GM12891 (cell line): ENCODE data around the gene OXLD1.

ENCODE experiments used
- DNase-seq: peaks from one replicate; pipeline ENCODE4 v3.0.0; 2011; ENCODE audit warnings: low spot score; ENCODE audit not compliant: insufficient read length
- FAIRE-seq: peaks from 2 replicates; lab custom pipeline; 2011; peaks lifted over from hg19 to GRCh38; lab: Jason Lieb, UNC
- PAX5 ChIP-seq: IDR thresholded peaks from 2 replicates; pipeline ENCODE4 v1.6.1; 2011; ENCODE audit warnings: low read length, moderate library complexity, mild to moderate bottlenecking; ENCODE audit not compliant: insufficient read depth, severe bottlenecking
- POLR2A ChIP-seq: IDR thresholded peaks from 2 replicates; pipeline ENCODE4 v1.6.1; 2011; ENCODE audit warnings: low read depth, low read length, control low read depth
- POLR2AphosphoS5 ChIP-seq: IDR thresholded peaks from 2 replicates; pipeline ENCODE4 v1.6.1; 2011; ENCODE audit warnings: low read depth, low read length, control low read depth
- POU2F2 ChIP-seq: IDR thresholded peaks from 2 replicates; pipeline ENCODE4 v1.6.1; 2011; ENCODE audit warnings: low read depth, mild to moderate bottlenecking, control low read depth, low read length, moderate library complexity
- SPI1 ChIP-seq: IDR thresholded peaks from 2 replicates; pipeline ENCODE4 v1.6.1; 2011; ENCODE audit warnings: low read depth, low read length, control low read depth
- TAF1 ChIP-seq: IDR thresholded peaks from 2 replicates; pipeline ENCODE4 v1.6.1; 2011; ENCODE audit warnings: low read depth, low read length, control low read depth

OXLD1 gene

DNA sequence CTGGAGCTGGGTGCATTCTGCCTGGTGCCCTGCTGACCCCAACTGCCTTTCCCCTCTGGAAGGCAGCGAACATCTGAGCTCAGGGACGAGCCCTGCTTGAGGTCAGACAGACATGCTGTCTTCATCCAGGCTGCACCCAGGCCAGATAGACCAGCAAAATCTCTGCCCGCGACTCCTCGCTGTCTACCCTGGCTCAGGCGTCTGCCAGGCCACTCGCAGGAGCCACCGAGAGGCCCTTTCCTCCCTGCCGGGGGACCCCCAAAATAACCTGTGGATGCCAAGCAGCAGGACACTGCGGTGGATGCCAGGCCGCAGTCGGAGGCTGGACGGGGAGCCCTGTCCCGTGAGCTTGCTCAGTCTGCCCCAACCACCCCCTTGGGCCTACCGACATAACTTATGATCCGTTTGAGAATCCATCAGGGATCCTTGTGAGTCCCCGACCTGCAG is 42.4 kb upstream of the OXLD1 start:
- TF ChIP-seq POU2F2 (no peak; the same call in 1 of the 2 replicates), POLR2A (peak; percentile 38; the same call in 1 of the 2 replicates), POLR2AphosphoS5 (peak; percentile 81)

DNA sequence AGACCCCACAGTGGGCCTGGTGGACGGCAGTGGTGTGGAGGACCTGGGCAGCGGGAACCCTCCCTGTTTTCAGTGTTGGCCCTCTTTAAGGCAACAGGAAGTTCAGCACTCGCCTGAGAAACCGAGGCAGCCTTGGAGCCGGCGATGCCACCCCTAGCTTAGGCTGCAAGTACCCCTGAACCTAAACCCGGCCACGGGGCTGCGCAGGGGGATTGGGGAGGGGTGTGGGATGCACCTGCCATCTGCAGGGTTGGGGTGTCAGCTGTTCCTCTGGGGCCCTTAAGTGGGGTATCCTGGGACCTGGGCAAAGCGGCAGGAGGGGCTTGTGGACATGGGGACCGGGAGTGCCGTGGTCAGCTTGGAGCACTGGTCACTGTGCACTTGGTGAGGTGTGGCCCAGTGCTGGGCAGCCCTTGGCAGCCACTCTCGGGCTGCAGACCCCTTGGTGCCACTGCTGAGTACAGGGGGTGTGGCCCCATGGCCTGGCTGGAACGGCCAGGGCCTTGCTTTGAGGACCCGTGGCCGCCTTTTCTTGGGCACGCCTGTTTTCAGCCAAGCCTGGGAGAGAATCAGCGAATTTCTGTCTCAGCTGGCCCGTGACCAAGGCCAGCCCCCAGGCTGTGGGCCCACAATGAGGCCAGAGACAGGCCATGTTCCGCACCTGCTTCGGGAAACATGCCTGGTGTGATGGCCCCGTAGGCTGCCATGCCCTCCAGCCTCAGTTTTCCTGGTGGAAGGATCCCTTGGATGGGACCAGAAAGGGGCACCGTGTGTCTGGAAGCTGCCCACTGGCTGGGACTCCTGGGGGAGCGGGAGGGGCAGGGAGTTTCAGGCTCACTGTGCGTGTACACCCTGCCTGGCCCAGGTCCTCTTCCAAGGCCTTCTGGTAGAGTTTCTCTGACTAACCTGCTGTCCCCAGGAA is 41.6 kb upstream of the OXLD1 start:
- TF ChIP-seq SPI1 = no peak
- TF ChIP-seq POLR2A = 0 out of 2 replicates have a peak, but pooled peaks have one; percentile 41
- no peak for TF ChIP-seq TAF1
- no peak for TF ChIP-seq POU2F2
- DNase-seq (no peak), FAIRE-seq (no peak)

More for the DNA sequence above, 42.4 kb upstream of the OXLD1 start:
- FAIRE-seq (no peak), DNase-seq (no peak)

DNA sequence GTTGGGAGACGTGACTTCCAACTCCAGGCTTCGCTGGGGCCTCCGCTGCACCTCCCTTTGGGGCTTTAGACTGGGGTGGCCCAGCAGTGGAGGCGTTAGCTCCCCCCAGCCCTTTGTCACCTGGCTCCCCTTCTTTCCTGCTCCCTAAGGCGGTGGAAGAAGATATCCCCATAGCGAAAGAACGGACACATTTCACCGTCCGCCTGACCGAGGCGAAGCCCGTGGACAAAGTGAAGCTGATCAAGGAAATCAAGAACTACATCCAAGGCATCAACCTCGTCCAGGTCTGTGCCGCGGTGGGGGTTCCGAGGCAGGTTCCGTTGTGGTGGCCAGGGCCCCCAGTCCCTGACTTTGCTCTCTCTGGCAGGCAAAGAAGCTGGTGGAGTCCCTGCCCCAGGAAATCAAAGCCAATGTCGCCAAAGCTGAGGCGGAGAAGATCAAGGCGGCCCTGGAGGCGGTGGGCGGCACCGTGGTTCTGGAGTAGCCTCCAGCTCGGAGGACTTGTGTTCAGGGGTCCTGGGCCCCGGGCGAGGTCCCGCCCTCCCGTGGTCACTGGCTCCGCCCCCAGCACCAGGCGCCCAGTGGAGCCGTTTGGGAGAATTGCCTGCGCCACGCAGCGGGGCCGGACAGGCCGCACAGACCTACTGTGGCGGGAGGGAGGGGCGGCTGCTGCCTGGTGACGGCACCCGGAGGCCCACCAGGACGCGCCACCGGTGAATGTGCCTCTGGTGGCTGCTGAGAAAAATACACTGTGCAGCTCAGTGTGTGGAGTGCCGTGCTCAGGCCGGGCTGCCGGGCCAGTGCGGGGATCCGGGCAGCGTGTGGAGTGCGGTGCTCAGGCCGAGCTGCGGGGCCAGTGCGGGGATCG is 40.6 kb upstream of the OXLD1 start:
- FAIRE-seq (no peak), DNase-seq (no peak)
- TF ChIP-seq POU2F2 = no peak
- no peak for TF ChIP-seq TAF1
- no peak for TF ChIP-seq POLR2A
- no peak for TF ChIP-seq PAX5
- TF ChIP-seq POLR2AphosphoS5 = no peak
- TF ChIP-seq SPI1 = no peak

DNA sequence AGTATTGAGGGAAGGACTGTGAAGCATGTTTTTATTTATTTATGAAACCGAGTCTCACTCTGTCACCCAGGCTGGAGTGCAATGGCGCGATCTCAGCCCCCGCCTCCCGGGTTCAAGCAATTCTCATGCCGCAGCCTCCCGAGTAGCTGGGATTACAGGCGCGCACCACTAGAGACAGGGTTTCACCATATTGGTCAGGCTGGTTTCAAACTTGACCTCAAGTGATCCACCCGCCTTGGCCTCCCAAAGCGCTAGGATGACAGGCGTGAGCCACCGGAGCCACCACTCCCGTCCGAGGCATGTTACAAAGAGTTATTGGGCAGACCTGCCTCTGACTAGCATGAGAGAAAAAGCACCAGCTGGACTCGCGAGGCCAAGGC is 39.8 kb upstream of the OXLD1 start:
- no peak for DNase-seq
- no peak for FAIRE-seq

DNA sequence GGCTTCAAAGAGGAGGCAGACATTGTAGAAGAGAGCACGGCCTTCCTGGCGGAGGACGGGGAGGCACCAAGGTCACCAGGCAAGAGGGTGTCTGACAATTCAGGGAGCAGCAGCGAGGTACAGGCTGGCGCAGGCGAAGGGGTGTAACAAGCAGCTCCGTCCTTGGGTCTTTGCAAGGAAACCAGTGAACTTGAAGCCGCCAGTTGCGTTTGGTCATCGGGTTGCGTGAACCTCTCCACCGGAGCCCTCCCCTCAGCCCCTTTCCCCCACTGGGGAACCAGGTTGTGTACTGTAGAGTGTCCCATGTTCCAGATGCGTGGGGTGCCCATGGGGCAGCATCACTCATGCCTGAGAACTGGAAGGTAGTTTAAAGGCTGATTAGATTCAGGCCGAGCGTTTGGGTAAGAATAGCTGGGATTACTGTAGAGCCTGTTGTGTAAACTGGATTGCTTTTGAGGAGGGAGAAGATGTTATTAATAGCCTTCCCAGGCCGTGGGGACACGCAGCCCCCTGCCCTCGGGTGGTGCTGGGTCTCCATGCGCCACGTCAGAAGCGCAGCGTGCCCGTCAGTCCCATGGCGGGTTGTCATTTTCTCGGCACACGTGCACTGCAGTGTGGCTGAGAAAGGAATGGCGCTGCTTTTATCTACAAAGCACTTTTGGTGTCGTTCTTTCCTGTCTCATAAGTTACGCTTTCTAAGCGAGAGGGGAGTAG is 39.3 kb upstream of the OXLD1 start:
- FAIRE-seq = no peak
- DNase-seq = no peak
- TF ChIP-seq SPI1 = no peak
- 0 out of 2 replicates have a peak, but pooled peaks have one; percentile 33 for TF ChIP-seq POLR2AphosphoS5

More for the DNA sequence above, 39.8 kb upstream of the OXLD1 start:
- no peak for TF ChIP-seq POLR2A

DNA sequence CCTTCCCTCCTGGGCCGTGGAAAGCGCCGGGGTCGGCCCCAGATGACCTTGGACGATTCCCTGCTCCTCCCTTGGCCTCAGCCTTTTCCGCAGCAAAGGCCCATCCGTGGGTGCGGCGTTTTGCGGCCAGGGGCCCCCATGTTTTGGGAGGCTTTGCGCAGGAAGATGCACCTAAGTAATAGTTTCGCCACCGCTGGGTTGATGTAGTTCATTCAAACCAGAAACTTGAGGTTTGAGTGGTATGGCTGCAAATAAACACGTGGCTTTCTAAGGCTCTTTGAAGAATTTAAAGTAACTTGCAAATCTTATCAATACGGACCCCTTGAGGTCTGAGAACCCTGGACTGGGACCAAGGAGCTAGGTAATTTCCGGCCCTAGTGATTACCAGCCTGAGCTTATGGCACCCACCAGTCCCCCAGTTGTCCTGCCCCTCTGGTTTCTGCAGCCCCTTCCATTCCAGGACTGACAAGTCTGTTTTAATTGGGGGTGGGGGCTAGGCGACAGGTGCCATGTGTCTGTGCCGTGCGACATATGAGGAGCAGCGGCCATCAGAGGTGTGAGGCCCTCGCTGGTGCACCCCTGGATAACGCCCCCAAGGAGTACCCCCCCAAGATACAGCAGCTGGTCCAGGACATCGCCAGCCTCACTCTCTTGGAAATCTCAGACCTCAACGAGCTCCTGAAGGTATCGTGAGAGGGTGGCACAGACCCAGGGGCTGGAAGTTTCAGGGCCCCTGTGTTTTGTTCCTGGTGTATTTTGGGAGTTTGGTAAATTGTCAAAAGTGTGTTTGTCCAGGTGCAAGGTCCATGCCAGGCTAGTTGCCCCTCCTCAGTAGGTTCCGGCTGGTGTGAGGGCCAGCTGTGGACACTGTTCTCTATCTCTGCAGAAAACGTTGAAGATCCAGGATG is 37.6 kb upstream of the OXLD1 start:
- FAIRE-seq (no peak), DNase-seq (no peak)
- TF ChIP-seq SPI1 = no peak
- TF ChIP-seq PAX5 = no peak
- no peak for TF ChIP-seq POLR2A
- no peak for TF ChIP-seq POLR2AphosphoS5
- TF ChIP-seq POU2F2 = no peak
- TF ChIP-seq TAF1 = no peak

DNA sequence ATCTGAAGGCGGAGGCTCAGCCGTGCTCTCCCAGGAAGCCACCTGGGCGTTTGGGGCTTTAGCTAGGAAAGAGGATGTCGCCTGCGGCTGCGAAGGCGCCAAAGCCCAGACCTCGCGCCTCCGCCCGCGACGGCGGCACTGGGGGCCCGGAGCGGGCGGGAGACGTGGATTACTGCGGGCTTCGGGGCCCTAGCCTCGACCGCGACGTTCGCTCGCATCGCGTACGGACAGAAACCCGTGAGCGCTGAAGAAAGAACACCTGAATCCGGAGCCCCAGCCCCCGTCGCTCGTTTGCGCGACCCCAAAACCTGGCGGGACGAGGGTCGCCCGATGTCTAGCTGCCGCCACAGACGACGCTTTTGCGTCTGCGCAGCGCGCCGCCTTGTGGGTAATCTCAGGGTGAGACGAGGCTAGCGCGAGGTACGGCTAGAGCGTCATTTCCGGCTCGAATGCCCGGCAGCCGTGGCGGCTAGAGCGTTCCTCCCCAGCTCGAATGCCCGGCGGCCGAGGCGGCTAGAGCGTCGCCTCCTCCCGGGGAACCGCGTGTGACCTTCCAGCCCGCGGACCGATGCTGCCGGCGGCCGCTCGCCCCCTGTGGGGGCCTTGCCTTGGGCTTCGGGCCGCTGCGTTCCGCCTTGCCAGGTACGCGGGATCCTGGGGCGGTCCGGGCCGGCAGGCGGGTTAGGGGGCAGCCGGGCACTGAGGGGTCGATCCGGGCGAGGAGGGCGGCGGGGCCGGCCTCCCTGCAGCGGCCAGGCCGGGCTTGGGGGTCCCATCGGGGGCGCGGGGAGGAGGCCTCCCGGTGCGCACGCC is 36.7 kb upstream of the OXLD1 start, which contains the start of gene MRPL12:
MRPL12 (plus strand) TSS at position 434 of the 813 bp plus-strand sequence; CDS start at position 569, 135 bp downstream.
- TF ChIP-seq PAX5 (peak; percentile 13), POLR2AphosphoS5 (peak; percentile 96), SPI1 (no peak), POLR2A (peak; percentile 96), POU2F2 (peak; percentile 80; the same call in 1 of the 2 replicates), TAF1 (peak; percentile 87)
- DNase-seq = peak; percentile 99
- peak; percentile 99 for FAIRE-seq

DNA sequence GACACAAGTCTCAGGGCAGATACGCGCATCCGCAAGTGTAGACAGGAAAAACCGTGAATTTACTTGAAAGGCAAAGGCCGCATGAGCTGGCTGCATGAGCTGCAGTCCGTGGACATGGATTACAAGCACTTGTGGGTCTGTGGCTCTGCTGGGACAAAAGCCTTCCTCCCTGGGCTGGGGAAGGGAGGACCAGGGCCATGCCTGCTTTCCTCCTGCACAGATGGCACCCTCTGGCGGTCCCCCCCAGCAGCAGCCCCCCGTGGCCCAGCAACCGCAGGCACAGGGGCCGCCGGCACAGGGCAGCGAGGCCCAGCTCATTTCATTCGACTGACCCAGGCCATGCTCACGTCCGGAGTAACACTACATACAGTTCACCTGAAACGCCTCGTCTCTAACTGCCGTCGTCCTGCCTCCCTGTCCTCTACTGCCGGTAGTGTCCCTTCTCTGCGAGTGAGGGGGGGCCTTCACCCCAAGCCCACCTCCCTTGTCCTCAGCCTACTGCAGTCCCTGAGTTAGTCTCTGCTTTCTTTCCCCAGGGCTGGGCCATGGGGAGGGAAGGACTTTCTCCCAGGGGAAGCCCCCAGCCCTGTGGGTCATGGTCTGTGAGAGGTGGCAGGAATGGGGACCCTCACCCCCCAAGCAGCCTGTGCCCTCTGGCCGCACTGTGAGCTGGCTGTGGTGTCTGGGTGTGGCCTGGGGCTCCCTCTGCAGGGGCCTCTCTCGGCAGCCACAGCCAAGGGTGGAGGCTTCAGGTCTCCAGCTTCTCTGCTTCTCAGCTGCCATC is 35.1 kb upstream of the OXLD1 start:
- TF ChIP-seq POLR2A (peak; percentile 59), POLR2AphosphoS5 (peak; percentile 17; the same call in 1 of the 2 replicates), POU2F2 (0 out of 2 replicates have a peak, but pooled peaks have one; percentile 11), TAF1 (no peak), PAX5 (no peak), SPI1 (no peak)
- FAIRE-seq = no peak
- no peak for DNase-seq
